Stimulated activated memory B cell treated with anti-CD40 and anti-IgM and Interleukin-4, amounts not matched to agents 10 μg/mL and 1 μg/mL and 100 μg/mL, for 72 hours (primary cell): ENCODE data around the gene SDK1.
A peak's percentile ranks its signal among the peaks of the same experiment; 100 is the strongest.

Experiments used
- ATAC-seq: fragments of 150-1000 bp; cut with Tn5 transposase; 2 replicates; pipeline ENCODE4 v1.10.0; 2021
- H3K27ac Mint-ChIP-seq: one replicate; pipeline ENCODE4 v1.8.0; 2022; ENCODE audit warnings: mild to moderate bottlenecking, mixed read lengths
- H3K27me3 Mint-ChIP-seq: one replicate; pipeline ENCODE4 v1.8.0; 2022; ENCODE audit warnings: mixed read lengths
- H3K36me3 Mint-ChIP-seq: one replicate; pipeline ENCODE4 v1.8.0; 2022; ENCODE audit warnings: mixed read lengths
- H3K4me1 Mint-ChIP-seq: one replicate; pipeline ENCODE4 v1.8.0; 2022; ENCODE audit warnings: mixed read lengths
- H3K4me3 Mint-ChIP-seq: one replicate; pipeline ENCODE4 v1.8.0; 2022; ENCODE audit warnings: mild to moderate bottlenecking, moderate library complexity, mixed read lengths
- H3K9me3 Mint-ChIP-seq: one replicate; pipeline ENCODE4 v1.8.0; 2022; ENCODE audit warnings: mixed read lengths

SDK1 gene

DNA sequence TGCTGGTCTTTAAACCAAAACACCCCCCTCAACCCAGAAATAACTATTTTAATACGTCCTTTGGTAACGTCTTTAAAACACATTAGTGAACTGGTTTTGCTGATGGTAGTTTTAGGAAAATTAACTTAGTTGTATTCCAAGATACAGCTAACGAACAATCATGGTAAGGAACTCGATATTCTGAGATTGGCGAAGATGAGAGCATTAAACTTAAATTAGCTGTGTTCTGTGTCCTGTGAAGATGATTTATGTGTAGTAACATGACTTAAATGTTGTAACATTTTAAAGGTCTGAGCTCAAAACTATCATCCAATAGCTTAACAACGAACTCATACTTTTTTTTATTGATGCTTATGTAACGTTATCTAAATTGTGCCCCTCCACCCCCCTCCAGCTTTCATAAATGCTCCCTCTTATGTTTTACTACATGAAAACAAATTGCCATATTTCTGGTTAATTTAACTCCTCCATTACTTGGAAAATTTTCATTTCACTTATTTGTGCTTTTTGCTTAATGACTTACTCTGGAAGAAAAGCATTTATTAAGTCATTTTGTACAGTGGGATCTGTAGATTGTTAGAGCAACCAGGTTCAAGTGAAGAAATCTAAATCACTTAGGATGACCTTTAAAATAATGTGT lies 1.7 kb downstream of the SDK1 start:
- H3K27ac Mint-ChIP-seq, result no peak overlapping the region
- peak overlapping the region; percentile 78 for H3K4me3 Mint-ChIP-seq
- peaks cover 10% of the 10 kb centered on the region for H3K4me1 Mint-ChIP-seq
- H3K36me3 Mint-ChIP-seq, result no peaks in the 10 kb centered on the region
- peaks cover 34% of the 10 kb centered on the region for H3K27me3 Mint-ChIP-seq
- no peak for ATAC-seq
- no peaks in the 10 kb centered on the region for H3K9me3 Mint-ChIP-seq

DNA sequence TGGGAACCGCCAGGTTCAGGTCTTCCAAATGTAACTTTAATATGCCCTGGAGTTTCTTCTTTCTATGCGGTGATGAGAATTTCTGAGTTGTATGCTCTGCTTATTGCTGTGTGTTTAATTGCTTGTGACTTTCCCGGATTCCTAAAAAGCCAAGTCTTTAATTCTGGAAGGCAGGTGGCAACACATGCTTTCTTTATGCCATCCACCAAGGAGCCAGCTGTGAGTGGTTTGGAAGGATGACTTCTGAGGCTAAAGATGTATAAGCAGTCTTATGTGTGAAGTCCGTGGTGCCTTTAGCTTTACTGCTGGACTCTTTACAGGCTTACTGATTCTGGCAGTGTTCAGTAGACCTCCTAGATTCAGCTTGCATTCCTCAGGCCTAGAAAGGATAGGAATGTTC lies 3.1 kb downstream of the SDK1 start:
- Mint-ChIP-seq H3K27me3 (peaks cover 25% of the 10 kb centered on the region), H3K36me3 (no peaks in the 10 kb centered on the region), H3K9me3 (no peaks in the 10 kb centered on the region), H3K4me1 (peaks cover 10% of the 10 kb centered on the region), H3K4me3 (no peak overlapping the region), H3K27ac (no peak overlapping the region)
- ATAC-seq, result no peak

DNA sequence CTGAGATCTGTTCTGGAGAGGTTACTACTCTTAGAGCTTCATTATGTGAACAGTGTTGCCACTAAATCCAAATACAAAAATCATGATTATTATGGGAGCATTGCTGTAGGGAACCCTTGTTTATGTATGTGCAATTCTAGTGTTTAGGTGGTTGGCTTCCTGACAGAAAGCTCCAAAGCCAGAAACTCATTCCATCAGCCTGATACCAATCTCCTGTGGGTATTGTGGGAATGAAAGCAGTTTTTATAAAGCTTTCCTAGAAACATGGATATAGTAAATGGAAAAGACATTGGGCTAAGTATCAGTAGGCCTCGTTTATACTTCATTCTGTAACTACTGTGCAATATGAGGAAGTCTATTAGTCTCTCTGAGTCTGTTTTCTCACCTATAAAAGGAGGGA lies 6.4 kb downstream of the SDK1 start:
- H3K27me3 Mint-ChIP-seq, result peaks cover 22% of the 10 kb centered on the region
- H3K4me3 Mint-ChIP-seq, result no peak overlapping the region

DNA sequence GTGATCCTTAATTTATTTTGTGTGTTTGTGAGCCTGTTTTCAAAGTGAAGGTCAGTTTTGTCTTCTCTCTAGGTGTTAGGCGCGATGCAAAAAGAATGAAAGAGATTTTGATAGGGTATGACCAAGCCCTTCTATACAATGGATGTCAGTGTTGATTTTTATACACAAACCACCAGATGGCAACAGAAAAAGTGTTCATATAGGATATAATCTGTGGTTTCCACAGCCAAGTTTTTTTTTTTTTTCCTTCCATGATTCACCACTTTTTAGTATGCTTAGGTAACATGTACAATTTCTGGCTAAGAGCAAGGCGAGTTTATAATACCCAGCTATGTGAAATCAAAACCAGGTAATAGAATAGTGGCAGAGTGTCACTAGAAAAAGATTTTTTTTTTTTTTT lies 8.1 kb downstream of the SDK1 start:
- H3K9me3 Mint-ChIP-seq, result no peaks in the 10 kb centered on the region
- H3K4me3 Mint-ChIP-seq, result no peak overlapping the region
- ATAC-seq, result no peak
- H3K27ac Mint-ChIP-seq, result no peak overlapping the region
- H3K27me3 Mint-ChIP-seq, result peaks cover 27% of the 10 kb centered on the region
- H3K36me3 Mint-ChIP-seq, result no peaks in the 10 kb centered on the region
- H3K4me1 Mint-ChIP-seq, result peaks cover 11% of the 10 kb centered on the region

More for the DNA sequence above, 6.4 kb downstream of the SDK1 start:
- Mint-ChIP-seq H3K27ac (no peak overlapping the region), H3K4me1 (peaks cover 10% of the 10 kb centered on the region), H3K9me3 (no peaks in the 10 kb centered on the region), H3K36me3 (no peaks in the 10 kb centered on the region)
- no peak for ATAC-seq

DNA sequence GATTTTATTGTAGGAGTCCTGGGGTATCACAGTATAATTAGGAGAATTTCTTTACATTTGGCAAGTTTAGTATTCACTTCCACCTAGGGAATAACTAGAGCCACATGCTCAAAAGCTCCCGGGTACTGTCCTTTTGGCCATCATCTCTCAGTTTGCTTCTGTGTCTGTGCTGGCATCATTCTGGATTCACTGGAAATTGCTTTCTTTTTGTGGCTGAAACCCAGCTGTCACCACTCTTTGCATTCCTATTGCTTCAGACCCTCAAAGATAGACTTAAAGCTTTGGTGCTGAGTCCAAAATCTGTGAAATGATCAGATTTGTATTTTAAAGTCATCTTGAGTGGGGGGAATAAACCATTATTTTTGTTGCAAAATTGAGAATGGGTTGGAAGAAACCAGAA lies 8.9 kb downstream of the SDK1 start:
- H3K4me1 Mint-ChIP-seq, result peaks cover 11% of the 10 kb centered on the region
- no peaks in the 10 kb centered on the region for H3K9me3 Mint-ChIP-seq
- peaks cover 27% of the 10 kb centered on the region for H3K27me3 Mint-ChIP-seq
- no peak for ATAC-seq
- H3K36me3 Mint-ChIP-seq, result no peaks in the 10 kb centered on the region
- no peak overlapping the region for H3K27ac Mint-ChIP-seq
- H3K4me3 Mint-ChIP-seq, result no peak overlapping the region

DNA sequence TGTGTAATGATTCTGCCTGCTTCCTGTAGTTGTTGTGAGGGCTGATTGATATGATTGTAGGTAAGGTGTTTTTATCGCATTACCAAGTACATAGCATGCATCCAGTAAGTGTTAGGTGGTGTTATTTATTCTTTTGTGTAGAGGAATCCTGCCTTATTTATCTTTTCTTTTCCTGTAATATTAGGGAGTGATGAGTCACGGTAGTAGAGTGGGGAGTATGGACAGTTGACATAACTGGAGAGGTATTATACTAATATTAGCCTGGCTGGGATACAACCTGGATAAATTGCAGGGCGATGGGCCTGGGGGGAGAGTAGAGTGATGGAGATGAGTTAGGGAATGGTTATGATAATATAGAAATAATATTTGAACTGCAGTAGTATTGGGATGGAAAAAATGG lies 9.8 kb downstream of the SDK1 start:
- Mint-ChIP-seq H3K27ac (no peak overlapping the region), H3K4me3 (no peak overlapping the region), H3K4me1 (peaks cover 11% of the 10 kb centered on the region), H3K27me3 (peaks cover 27% of the 10 kb centered on the region), H3K9me3 (no peaks in the 10 kb centered on the region), H3K36me3 (no peaks in the 10 kb centered on the region)
- no peak for ATAC-seq

DNA sequence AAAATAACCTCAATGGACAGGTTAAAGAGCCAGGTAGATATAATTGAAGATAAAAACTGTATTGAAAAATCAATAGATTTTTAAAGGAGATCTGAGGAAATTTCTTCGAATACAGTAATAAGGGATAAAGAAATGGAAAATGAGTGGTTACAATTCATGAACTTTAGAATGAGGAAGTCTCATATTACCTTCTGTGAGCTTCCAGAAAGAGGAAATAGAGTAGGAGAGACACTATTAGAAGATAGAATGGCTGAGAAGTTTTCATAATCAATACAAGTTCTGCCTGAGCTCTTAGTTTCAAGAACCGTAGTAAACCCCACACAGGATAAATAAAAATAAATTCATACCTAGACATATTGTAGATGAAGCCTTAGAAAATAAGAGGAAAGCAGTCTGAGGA lies 11.5 kb downstream of the SDK1 start:
- Mint-ChIP-seq H3K4me1 (peaks cover 11% of the 10 kb centered on the region), H3K36me3 (no peaks in the 10 kb centered on the region), H3K27ac (no peak overlapping the region), H3K27me3 (peaks cover 30% of the 10 kb centered on the region), H3K4me3 (no peak overlapping the region), H3K9me3 (no peaks in the 10 kb centered on the region)
- ATAC-seq, result no peak

DNA sequence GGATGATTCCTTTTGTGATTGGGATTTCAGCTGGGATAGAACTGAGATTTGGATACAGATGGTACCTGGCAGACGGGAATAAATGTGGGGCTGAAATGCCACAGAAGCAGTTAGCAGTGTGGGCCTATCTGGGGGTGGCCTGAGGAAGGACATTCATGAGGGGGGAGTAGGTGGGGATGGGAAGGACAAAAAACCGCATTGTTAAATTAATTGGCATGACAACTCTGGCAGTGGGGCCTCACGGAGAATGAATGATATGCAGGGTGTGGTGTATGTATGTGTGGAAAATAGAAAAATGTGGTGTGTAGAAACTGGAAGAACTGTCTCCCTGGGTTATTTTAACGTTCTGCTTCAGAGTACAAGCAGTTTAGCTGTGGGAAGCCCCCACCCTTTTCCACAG lies 17.8 kb downstream of the SDK1 start:
- peaks cover 5% of the 10 kb centered on the region for H3K9me3 Mint-ChIP-seq
- peaks cover 6% of the 10 kb centered on the region for H3K4me1 Mint-ChIP-seq
- no peak overlapping the region for H3K4me3 Mint-ChIP-seq
- no peaks in the 10 kb centered on the region for H3K36me3 Mint-ChIP-seq
- no peak overlapping the region for H3K27ac Mint-ChIP-seq
- peaks cover 7% of the 10 kb centered on the region for H3K27me3 Mint-ChIP-seq
- no peak for ATAC-seq

DNA sequence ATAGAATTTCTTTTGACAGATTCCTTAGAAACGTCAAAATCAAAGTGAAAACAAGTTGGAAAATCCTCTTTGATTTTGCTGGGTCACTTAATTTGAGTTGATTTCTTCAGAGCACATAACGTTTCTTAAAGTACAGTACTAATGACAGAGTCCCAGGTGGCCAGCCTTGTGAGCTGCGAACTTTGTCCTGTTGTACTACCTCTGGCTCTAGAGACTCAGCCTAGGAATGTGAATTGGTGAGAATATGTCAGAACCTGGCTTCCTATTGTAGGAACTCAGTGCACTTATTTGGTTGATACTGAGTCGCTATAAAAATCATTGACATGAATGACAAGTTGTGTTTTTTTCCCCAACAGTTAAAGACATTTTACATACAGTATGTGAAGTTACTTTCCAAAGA lies 20.2 kb downstream of the SDK1 start:
- Mint-ChIP-seq H3K27ac (no peak overlapping the region), H3K4me3 (no peak overlapping the region), H3K4me1 (peaks cover 6% of the 10 kb centered on the region), H3K36me3 (no peaks in the 10 kb centered on the region), H3K27me3 (peaks cover 7% of the 10 kb centered on the region), H3K9me3 (peaks cover 5% of the 10 kb centered on the region)
- ATAC-seq, result no peak

DNA sequence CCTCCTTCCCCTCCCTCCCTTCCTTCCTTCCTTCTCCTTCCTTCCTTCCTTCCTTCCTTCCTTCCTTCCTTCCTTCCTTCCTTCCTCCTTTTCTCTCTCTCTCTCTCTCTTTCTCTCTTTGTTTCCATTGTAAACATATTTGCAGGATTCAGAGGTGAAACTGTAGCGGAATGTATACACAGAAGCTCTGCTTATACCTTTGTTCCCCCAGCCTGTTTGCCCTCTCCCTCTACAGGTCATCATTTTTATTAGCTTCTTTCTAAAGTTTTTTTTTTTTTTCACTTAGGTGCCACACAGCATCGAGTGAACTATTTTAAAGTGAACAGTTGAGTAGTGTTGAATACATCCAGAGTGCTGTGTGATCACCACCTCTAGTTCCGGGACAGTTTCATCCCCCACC lies 20.7 kb downstream of the SDK1 start:
- Mint-ChIP-seq H3K27ac (no peak overlapping the region), H3K9me3 (peaks cover 5% of the 10 kb centered on the region), H3K27me3 (peaks cover 9% of the 10 kb centered on the region), H3K36me3 (no peaks in the 10 kb centered on the region), H3K4me1 (peaks cover 6% of the 10 kb centered on the region), H3K4me3 (no peak overlapping the region)
- no peak for ATAC-seq

DNA sequence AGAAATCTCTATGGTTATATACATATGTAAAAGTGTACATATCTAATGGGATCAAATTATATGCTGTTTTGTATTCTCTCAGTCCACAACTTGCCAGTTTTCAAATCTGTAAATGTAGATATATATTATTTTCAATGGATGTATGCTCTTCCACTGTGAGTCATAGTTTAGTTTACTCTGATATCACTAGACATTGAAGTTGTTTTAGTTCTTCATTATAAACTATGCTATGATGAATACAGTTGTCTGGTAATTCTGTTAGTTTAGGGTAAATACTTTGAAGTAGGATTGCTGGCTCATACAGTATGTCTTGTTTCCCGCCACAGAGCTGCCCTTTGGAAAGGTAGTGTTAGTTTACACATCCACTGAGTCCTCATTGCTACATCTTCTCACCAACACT lies 25.2 kb downstream of the SDK1 start:
- no peak overlapping the region for H3K4me3 Mint-ChIP-seq
- H3K27me3 Mint-ChIP-seq, result peaks cover 26% of the 10 kb centered on the region

DNA sequence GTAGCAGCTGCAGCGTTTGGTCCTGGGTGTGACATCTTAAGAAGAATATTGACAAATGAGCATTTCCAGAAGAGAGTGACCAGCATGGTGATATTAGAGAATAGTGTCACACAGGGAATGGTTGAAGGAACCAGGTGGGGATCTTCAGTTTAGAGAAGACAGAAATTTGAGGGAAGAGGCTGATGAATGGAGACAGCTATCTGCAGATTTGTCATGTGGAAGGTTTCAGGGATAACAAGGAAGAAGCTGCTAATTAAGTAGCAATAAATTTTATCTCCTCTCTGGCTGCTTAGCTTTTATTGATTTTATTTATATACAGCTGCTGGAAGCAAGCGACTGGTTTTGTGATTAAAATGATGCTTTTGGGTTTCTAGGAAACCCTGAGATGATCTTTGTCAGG lies 26.0 kb downstream of the SDK1 start:
- H3K4me1 Mint-ChIP-seq, result no peaks in the 10 kb centered on the region
- peaks cover 26% of the 10 kb centered on the region for H3K27me3 Mint-ChIP-seq
- H3K36me3 Mint-ChIP-seq, result no peaks in the 10 kb centered on the region
- no peak overlapping the region for H3K27ac Mint-ChIP-seq
- H3K9me3 Mint-ChIP-seq, result peaks cover 2% of the 10 kb centered on the region
- ATAC-seq, result no peak
- H3K4me3 Mint-ChIP-seq, result no peak overlapping the region

More for the DNA sequence above, 25.2 kb downstream of the SDK1 start:
- Mint-ChIP-seq H3K4me1 (peaks cover 6% of the 10 kb centered on the region), H3K36me3 (no peaks in the 10 kb centered on the region), H3K9me3 (peaks cover 5% of the 10 kb centered on the region), H3K27ac (no peak overlapping the region)
- no peak for ATAC-seq

DNA sequence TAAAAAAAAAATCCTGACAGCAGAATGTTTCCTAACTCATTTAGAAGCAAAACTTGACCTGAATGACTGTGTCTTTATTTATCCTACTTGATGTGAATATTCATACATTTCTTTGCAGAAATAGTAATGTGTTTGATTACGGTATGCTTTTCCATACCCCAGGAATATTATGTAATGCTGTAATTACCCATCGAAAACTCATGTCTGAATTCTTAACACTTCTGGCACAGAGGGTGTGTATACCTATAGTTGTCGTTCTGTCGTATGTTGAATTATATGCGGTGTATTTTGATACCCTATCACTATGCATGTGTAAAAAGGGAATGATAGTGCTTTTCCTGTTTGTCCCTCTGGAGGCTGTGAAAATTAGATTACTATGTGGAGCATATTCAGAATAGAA lies 26.6 kb downstream of the SDK1 start:
- Mint-ChIP-seq H3K4me3 (no peak overlapping the region), H3K27ac (no peak overlapping the region), H3K4me1 (no peaks in the 10 kb centered on the region), H3K36me3 (no peaks in the 10 kb centered on the region), H3K27me3 (peaks cover 31% of the 10 kb centered on the region), H3K9me3 (peaks cover 2% of the 10 kb centered on the region)
- ATAC-seq, result no peak

DNA sequence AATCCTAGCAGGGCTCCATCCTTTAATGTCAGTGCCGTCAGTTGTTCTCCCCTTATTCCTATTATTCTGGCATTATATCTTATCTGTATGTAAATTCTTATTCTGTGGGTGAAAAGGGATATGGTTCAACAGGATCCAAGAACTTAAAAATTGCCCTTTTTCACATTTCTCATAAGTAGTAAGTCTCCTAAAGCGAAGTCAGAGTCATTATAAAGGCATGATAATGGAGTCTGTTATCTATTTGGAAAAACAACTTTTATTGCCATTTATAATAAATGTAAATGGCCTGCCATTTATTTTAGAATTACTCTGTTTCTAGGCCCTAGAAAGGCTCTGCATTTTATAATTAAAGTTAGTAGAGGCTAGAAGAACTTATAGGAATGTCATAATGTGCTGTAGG lies 31.3 kb downstream of the SDK1 start:
- ATAC-seq, result no peak
- no peaks in the 10 kb centered on the region for H3K36me3 Mint-ChIP-seq
- peaks cover 70% of the 10 kb centered on the region for H3K27me3 Mint-ChIP-seq
- H3K4me3 Mint-ChIP-seq, result no peak overlapping the region
- H3K27ac Mint-ChIP-seq, result no peak overlapping the region
- H3K9me3 Mint-ChIP-seq, result no peaks in the 10 kb centered on the region
- no peaks in the 10 kb centered on the region for H3K4me1 Mint-ChIP-seq

DNA sequence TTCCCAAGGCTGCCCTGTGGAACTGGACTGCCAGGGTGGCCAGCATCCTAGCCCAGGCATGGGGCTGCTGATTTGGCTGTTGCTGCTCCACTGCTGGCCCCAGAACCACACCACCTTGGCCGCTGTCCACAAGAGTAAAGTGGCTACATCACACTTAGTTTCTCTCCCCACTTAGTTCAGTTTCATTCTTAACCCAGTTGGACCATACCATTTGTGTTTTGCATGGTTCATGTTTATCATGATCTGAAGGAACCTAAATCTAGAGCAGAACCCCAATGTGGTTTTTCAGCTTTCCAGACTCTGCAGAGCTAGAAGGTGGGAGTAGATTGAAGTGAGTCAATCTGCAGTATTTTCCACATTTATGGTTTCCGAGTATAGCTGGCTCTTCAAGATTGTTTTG lies 32.8 kb downstream of the SDK1 start:
- H3K27me3 Mint-ChIP-seq, result peaks cover 77% of the 10 kb centered on the region
- H3K27ac Mint-ChIP-seq, result no peak overlapping the region
- no peak overlapping the region for H3K4me3 Mint-ChIP-seq
- no peaks in the 10 kb centered on the region for H3K9me3 Mint-ChIP-seq
- ATAC-seq, result no peak
- no peaks in the 10 kb centered on the region for H3K4me1 Mint-ChIP-seq
- H3K36me3 Mint-ChIP-seq, result no peaks in the 10 kb centered on the region

DNA sequence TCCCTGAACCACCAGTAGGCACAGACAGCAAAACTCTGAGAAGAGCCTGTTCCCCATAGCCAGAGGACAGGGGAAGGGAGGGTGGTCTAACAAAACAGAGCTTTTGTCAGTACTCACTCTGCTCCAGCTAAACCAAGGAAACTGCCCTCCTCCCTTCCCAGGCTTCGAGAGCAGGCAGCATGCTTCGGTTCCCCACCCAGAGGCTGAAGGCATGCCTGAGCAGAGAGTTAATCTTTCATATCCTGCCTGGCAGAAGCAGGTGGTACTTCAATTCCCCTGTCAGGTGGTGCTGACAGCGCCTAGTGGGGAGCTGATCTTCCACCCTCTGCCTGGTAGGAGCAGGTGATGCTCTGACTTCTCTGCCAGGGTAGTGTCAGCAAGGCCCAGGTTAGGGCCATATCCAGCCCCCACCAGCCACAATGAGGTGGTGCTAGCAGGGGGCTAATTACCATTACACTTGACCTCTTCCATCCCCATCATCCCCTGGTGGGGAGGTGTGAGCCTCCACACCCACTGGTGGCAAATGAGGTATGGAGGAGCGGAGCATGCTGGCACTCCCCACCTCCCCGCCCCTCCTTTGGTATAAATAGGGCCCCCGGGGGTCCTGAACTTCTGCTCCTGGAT lies 35.1 kb downstream of the SDK1 start:
- Mint-ChIP-seq H3K9me3 (no peaks in the 10 kb centered on the region), H3K27me3 (peaks cover 68% of the 10 kb centered on the region), H3K4me3 (no peak overlapping the region), H3K36me3 (no peaks in the 10 kb centered on the region), H3K27ac (no peak overlapping the region), H3K4me1 (no peaks in the 10 kb centered on the region)
- no peak for ATAC-seq
